ENCODE results near the gene MGARP. TPM values are rescaled to one million over a fixed set of nuclear protein-coding genes. Genes with fewer than 3 reads are reported as not detected.

MGARP gene
- total and polyA plus RNA-seq, 9 of the 15 experiments (the other 6 are each of a cell fraction or from before 2014, with no cell fraction given): 0.11 to 0.45 (median 0.23) TPM; not detected in 4

GRCh38 chr4:139301821-139302611 is 22.0 kb upstream of the MGARP start, which contains the start of gene NDUFC1 (continued):
- peak; percentile 50 for TF ChIP-seq RBM22 (IDR thresholded peaks at IDR 0.05; ENCODE audit: low read depth, low read length, poor library complexity, severe bottlenecking)
- TF ChIP-seq TCF7L2 (IDR thresholded peaks at IDR 0.05; ENCODE audit: low read depth, low read length): no peak
- TF ChIP-seq NR2C2 (CRISPR knock-in tag; IDR thresholded peaks at IDR 0.05): no peak
- peak; percentile 85 for TF ChIP-seq NR2C2 (tag; IDR thresholded peaks at IDR 0.05)
- TF ChIP-seq ZNF316 (IDR thresholded peaks at IDR 0.05): no peak
- TF ChIP-seq ZFX (CRISPR knock-in tag; IDR thresholded peaks at IDR 0.05): peak; percentile 85
- TF ChIP-seq BRD4 (IDR thresholded peaks at IDR 0.05): no peak
- TF ChIP-seq ZBTB8A (IDR thresholded peaks at IDR 0.05; ENCODE audit: partially characterized antibody): no peak
- no peak for TF ChIP-seq HMG20B (CRISPR knock-in tag; IDR thresholded peaks at IDR 0.05)
- TF ChIP-seq FIP1L1 (IDR thresholded peaks at IDR 0.05; ENCODE audit: low read depth, low read length, poor library complexity, severe bottlenecking): no peak
- TF ChIP-seq FOS (IDR thresholded peaks at IDR 0.05; ENCODE audit: extremely low read depth, insufficient read length): no peak
- TF ChIP-seq ZNF431 (CRISPR knock-in tag; IDR thresholded peaks at IDR 0.05): peak; percentile 56; the same call in 1 of the 2 replicates
- TF ChIP-seq IRF2 (CRISPR knock-in tag; IDR thresholded peaks at IDR 0.05): no peak
- no peak for TF ChIP-seq HMBOX1 (IDR thresholded peaks at IDR 0.05)
- peak; percentile 53 for TF ChIP-seq ETS1 (conservative IDR thresholded peaks at IDR 0.05; ENCODE audit: control insufficient read depth, low read depth, low read length)
- TF ChIP-seq ZBTB7A (IDR thresholded peaks at IDR 0.05; ENCODE audit: borderline replicate concordance, control insufficient read depth, low read depth, low read length): no peak
- TF ChIP-seq BHLHE40 (IDR thresholded peaks at IDR 0.05; ENCODE audit: low read length): no peak
- no peak for TF ChIP-seq RBM39 (optimal IDR thresholded peaks at IDR 0.05; ENCODE audit: low read depth, low read length)
- peak; percentile 60 for TF ChIP-seq CTBP1 (IDR thresholded peaks at IDR 0.05; ENCODE audit: borderline replicate concordance)
- peak; percentile 39 for TF ChIP-seq RBBP5 (IDR thresholded peaks at IDR 0.05; ENCODE audit: borderline replicate concordance, insufficient read depth, low read length, poor library complexity, severe bottlenecking)
- TF ChIP-seq EP300 (IDR thresholded peaks at IDR 0.05; ENCODE audit: low read length): no peak
- no peak for TF ChIP-seq ZBTB26 (CRISPR knock-in tag; IDR thresholded peaks at IDR 0.05)
- TF ChIP-seq ZNF584 (CRISPR knock-in tag; IDR thresholded peaks at IDR 0.05; ENCODE audit: low read depth): no peak
- no peak for TF ChIP-seq ZC3H8 (IDR thresholded peaks at IDR 0.05)
- no peak for TF ChIP-seq NFIX (CRISPR knock-in tag; IDR thresholded peaks at IDR 0.05; ENCODE audit: low read depth)
- TF ChIP-seq GTF2F1 (IDR thresholded peaks at IDR 0.05; ENCODE audit: low read depth, low read length): no peak
- no peak for TF ChIP-seq YY1 (IDR thresholded peaks at IDR 0.05; ENCODE audit: borderline replicate concordance in 1 of 3, control insufficient read depth in 1 of 3, extremely low read depth in 1 of 3, insufficient read depth in 3 of 3, insufficient read length in 1 of 3, insufficient replicate concordance in 2 of 3, low read depth in 1 of 3, low read length in 2 of 3)

Measured in K562 (cell line).